Stimulated activated naive CD8-positive, alpha-beta T cell treated with anti-CD3 and anti-CD28 coated beads, Interleukin-15, amount 100 ng/mL, for 72 hours (primary cell): ENCODE results near the gene MAP3K15.

Experiments
- ATAC-seq: fragments of 150-1000 bp; cut with Tn5 transposase; 2 replicates; pipeline ENCODE4 v1.10.0; 2021; ENCODE audit warnings: mild to moderate bottlenecking, moderate library complexity
- DNase-seq, 2 donors: peaks; one replicate each; pipeline ENCODE4 v3.0.0; 2021 to 2022
- H3K27ac Mint-ChIP-seq, 2 donors: one replicate each; pipeline ENCODE4 v1.8.0; 2022; ENCODE audit warnings: mild to moderate bottlenecking in 2 of 2, mixed read lengths in 2 of 2, moderate library complexity in 2 of 2
- H3K27me3 Mint-ChIP-seq: one replicate; pipeline ENCODE4 v1.8.0; 2022; ENCODE audit warnings: mixed read lengths
- H3K4me1 Mint-ChIP-seq: one replicate; pipeline ENCODE4 v1.8.0; 2022; ENCODE audit warnings: mild to moderate bottlenecking, mixed read lengths
- H3K4me3 Mint-ChIP-seq, 2 donors: one replicate each; pipeline ENCODE4 v1.8.0; 2022; ENCODE audit warnings: mild to moderate bottlenecking in 2 of 2, mixed read lengths in 2 of 2, moderate library complexity in 1 of 2
- H3K9me3 Mint-ChIP-seq, 2 donors: one replicate each; pipeline ENCODE4 v1.8.0; 2022; ENCODE audit warnings: mixed read lengths in 2 of 2

MAP3K15 gene

DNA sequence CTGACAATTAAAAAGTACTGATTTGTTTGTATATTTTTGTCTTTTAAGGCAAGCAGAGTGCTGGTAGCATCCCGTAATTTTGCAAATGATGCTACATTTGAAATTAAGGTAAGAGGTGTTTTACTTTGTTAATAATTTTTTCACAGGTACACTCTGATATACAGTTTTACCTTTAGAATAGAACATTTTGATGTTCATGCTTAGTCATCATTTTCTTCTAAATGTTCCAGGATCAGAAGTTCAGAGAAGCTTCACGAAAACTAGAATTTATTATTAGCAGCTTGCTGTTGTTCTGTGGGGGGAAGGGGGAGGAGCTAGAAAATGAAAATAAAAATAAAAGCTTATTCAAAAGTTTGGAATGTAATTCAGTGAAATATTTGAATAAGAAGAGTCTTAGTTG, 166.0 kb downstream of the MAP3K15 start:
- H3K4me3 Mint-ChIP-seq, result no peak overlapping the region
- H3K4me1 Mint-ChIP-seq, result peaks cover 36% of the 10 kb centered on the region
- H3K9me3 Mint-ChIP-seq, result no peaks in the 10 kb centered on the region
- H3K27ac Mint-ChIP-seq, result no peak overlapping the region
- no peaks in the 10 kb centered on the region for H3K27me3 Mint-ChIP-seq
- ATAC-seq (no peak), DNase-seq (no peak)

DNA sequence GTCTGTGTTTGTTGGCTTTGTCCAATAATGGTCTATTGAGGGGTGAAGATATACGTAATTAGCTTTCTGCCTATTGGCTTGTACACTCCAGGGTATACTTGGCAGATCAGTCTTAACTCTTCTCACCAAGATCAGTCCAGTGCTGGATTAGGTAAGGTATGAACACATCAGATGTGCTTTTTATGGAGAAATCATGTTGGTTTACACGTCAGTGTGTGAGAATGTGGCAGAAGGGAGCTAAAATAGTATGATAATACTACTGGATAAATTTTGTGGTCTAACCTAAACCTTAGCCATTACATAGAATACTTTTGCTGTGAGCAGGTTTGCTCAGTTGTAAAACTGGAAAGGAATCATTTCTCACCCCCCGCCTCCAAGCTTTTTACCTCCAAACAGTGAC, 167.4 kb downstream of the MAP3K15 start:
- Mint-ChIP-seq H3K4me3 (no peak overlapping the region), H3K4me1 (peaks cover 41% of the 10 kb centered on the region), H3K27me3 (no peaks in the 10 kb centered on the region), H3K9me3 (no peaks in the 10 kb centered on the region), H3K27ac (no peak overlapping the region)
- no peak for DNase-seq
- no peak for ATAC-seq

DNA sequence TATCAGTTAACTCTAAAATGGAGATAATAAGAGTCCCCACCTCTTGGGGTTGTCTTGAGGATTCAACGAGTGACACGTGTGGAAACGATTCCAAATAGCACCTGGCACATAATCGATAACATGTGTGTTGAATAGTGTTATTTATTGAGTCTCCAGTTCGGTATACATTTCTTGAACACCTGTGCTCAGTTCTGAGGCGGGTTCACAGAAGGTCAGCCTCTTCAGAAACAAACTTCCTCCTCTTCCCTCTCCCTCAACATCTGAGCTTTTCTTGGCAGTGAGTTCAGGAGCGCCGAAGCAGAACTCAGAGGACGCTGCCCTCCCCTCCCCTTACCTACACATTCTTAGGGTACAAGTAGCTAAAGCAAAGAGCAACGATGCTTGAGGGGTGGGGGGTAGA, 170.6 kb downstream of the MAP3K15 start:
- Mint-ChIP-seq H3K27ac (peak overlapping the region in 1 of 2 donors; percentile 92), H3K9me3 (no peaks in the 10 kb centered on the region), H3K4me1 (peaks cover 35% of the 10 kb centered on the region), H3K4me3 (peak overlapping the region; percentile 83 to 90), H3K27me3 (no peaks in the 10 kb centered on the region)
- DNase-seq, result no peak
- no peak for ATAC-seq

DNA sequence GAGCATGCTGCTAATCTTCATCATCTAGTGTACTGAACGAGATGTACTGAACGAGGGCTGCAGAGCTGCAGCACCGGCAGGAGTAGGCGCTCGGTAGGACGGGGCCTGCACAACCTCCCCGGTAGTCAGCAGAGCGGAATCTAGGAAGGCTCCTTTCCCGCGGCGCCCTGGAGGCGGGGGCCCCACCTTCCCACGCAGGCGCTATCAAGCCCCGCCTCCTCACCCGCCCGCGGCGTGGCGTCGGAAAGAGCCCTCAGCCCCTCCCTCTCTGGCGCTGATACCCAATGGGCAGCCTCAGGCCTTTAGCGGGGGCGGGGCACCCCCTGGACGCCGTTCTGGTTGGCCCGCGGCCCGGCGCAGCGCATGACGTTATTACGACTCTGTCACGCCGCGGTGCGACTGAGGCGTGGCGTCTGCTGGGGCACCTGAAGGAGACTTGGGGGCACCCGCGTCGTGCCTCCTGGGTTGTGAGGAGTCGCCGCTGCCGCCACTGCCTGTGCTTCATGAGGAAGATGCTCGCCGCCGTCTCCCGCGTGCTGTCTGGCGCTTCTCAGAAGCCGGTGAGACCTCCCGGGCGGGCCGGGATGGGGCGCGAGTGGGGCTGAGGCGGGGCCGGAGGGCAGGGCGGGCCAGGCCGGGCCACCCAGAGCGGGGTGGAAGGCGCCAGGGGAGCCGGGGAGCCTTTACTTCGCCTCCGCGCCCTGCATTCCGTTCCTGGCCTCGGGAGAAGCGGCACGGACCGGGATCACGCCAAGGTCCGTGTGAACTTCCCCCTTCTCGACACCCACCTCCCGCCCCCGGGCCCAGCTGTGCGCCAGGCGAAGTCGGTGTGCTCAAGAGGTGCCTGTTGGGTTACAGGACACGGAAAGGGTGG, 171.5 kb downstream of the MAP3K15 start, which contains the start of gene PDHA1:
TSS of gene PDHA1 (plus strand) at position 393 of the 874 bp plus-strand sequence. CDS start at position 504, 111 bp downstream.
- ATAC-seq, result peak; percentile 98
- H3K9me3 Mint-ChIP-seq, result no peaks in the 10 kb centered on the region
- peak within 1 kb of the TSS; percentile 83 to 90 for H3K4me3 Mint-ChIP-seq
- H3K27me3 Mint-ChIP-seq, result no peaks in the 10 kb centered on the region
- DNase-seq, result peak; percentile 88 to 94
- H3K27ac Mint-ChIP-seq, result peak within 1 kb of the TSS; percentile 86 to 96
- H3K4me1 Mint-ChIP-seq, result peaks cover 31% of the 10 kb centered on the region

DNA sequence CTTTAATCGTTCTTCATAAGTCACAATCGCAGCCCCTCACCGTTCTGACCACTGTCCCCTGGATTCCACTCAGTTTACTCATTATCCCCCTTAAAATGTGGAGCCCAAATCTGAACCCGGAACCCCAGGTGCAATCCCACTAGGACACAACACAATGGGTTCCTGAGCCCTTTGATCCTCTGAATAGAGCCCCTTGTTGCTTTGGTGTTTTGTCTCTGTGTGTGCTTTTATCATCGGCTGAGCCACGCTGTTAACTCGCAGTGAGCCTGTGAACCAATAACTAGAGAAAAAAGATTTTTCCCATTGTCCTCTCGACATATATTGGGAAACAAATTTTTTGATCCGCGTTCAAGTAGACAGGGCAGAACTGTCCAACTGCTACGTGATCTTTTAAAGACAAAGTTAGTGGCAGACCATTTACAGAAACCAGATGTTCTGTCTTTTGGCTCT, 172.2 kb downstream of the MAP3K15 start:
- H3K4me3 Mint-ChIP-seq, result peak overlapping the region; percentile 83 to 90
- no peaks in the 10 kb centered on the region for H3K9me3 Mint-ChIP-seq
- no peaks in the 10 kb centered on the region for H3K27me3 Mint-ChIP-seq
- ATAC-seq, result no peak
- H3K4me1 Mint-ChIP-seq, result peaks cover 26% of the 10 kb centered on the region
- H3K27ac Mint-ChIP-seq, result peak overlapping the region in 1 of 2 donors; percentile 65
- DNase-seq, result no peak

DNA sequence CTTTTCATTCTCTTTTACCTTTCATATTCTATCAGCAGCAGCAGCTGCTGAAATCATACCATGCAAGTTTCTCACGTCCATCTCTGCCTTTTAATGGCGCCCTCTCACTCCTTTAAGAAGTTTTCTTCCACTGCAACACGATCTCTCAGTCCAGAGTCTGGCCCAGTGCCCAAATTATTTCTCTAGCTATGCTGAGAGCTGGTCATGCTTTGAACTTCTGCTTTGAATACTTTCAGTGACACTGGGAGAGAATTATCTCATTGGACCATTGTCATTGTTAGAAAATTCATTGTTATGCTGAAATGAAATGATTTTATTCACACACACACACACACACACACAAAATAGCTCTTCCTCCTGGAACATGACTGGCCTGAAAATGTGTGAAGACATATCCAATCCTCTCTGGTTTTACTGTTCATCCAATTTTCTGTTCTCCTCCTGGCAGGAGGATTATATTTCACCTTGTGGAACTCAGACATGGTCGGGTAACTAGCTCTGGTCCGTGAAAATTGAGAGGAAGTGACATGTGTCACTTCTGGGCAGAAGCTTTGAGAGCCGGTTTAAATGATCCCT, 172.9 kb downstream of the MAP3K15 start:
- H3K4me1 Mint-ChIP-seq, result peaks cover 19% of the 10 kb centered on the region
- no peak overlapping the region for H3K27ac Mint-ChIP-seq
- H3K4me3 Mint-ChIP-seq, result peak overlapping the region in 1 of 2 donors; percentile 83
- ATAC-seq (no peak), DNase-seq (no peak)
- H3K9me3 Mint-ChIP-seq, result no peaks in the 10 kb centered on the region
- no peaks in the 10 kb centered on the region for H3K27me3 Mint-ChIP-seq

DNA sequence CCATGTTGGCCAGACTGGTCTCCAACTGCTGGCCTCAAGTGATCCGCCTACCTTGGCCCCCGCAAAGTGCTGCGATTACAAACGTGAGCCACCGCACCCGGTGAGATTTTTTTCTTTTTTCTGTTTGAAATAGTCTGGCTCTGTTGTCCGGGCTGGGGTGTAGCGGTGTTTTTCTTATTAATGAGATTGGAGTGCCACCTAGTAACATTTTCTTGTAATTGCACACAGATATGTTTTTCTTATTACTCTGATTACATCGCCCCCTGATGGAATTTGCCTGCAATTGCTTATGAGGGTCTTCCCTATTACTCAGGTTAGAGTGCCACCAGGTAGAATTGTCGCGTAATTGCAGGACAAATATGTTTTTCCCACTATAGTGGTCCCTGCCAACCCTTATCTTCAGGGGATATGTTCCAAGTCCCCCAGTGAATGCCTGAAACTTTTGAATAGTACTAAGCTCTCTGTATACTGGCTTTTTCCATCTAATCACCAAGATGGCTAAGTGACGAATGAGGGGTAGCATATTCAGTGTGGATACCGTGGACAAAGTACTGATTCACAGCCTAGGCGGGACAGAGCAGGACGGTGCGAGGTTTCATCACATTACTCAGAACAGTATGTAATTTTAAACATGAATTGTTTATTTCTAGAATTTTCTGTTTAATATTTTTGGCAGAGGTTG, 180.2 kb downstream of the MAP3K15 start:
- Mint-ChIP-seq H3K27me3 (no peaks in the 10 kb centered on the region), H3K4me3 (no peak overlapping the region), H3K9me3 (no peaks in the 10 kb centered on the region), H3K27ac (no peak overlapping the region), H3K4me1 (no peaks in the 10 kb centered on the region)
- DNase-seq (peak; percentile 17 to 23), ATAC-seq (peak; percentile 68)

DNA sequence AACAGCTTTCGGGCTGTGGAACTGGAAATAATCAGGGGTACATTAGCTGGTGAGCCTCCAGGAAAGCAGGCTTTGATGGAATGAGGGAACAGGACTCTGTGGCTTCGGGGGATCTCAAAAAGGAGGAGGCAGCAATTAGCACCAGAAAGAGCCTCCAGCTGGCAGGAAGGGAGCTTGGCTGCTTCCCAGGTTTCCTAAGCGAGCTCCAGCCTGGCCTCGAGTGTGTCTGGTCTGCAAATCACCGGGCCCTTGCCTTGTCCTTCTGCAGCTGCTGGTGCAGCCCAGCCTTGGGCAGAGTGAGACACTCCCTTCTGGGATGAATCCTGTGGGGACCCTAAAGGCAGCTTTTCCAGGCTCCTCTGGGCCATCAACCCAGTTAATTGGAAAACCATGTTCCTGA, 182.3 kb downstream of the MAP3K15 start:
- ATAC-seq (no peak), DNase-seq (no peak)
- H3K9me3 Mint-ChIP-seq, result no peaks in the 10 kb centered on the region
- no peaks in the 10 kb centered on the region for H3K4me1 Mint-ChIP-seq
- no peak overlapping the region for H3K27ac Mint-ChIP-seq
- H3K4me3 Mint-ChIP-seq, result no peak overlapping the region
- H3K27me3 Mint-ChIP-seq, result no peaks in the 10 kb centered on the region

DNA sequence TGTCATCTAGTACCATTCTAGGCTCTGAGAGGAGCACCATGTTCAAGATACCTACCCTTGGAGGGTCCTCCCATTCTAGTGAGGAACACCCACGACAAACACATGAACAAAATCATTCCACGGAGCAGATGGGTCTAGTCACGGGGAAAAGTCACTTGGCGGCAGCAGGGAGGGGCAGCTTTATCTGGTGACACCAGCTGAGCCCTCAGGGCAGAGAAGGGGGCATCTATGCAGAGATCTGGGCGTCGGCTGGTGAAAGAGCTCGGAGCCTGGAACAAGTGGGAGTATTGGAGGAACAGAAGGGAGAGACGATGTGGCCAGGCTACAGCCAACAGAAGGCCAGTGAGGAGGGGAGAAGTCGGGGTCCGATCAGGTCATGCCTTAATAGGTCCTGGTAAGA, 183.5 kb downstream of the MAP3K15 start:
- no peaks in the 10 kb centered on the region for H3K27me3 Mint-ChIP-seq
- no peak overlapping the region for H3K4me3 Mint-ChIP-seq
- no peaks in the 10 kb centered on the region for H3K4me1 Mint-ChIP-seq
- ATAC-seq (no peak), DNase-seq (no peak)
- H3K9me3 Mint-ChIP-seq, result no peaks in the 10 kb centered on the region
- H3K27ac Mint-ChIP-seq, result no peak overlapping the region

DNA sequence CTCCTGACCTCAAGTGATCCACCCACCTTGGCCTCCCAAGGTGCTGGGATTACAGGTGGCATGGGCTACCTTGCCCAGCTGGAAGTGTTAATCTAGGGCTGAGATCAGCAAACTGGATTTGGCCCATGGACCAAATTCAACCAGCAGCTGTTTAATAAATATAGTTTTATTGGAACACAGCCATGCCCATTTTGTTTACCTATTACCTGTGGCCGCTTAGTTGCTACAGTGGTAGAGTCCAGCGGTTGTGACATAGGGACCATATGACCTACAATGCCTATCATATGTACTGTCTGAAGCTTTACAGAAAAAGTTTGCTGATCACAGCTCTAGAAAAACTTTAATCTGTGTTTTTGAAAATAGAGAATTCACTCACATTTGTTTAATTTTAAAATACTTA, 188.7 kb downstream of the MAP3K15 start:
- DNase-seq, result no peak
- Mint-ChIP-seq H3K4me1 (no peaks in the 10 kb centered on the region), H3K27me3 (no peaks in the 10 kb centered on the region), H3K9me3 (no peaks in the 10 kb centered on the region), H3K27ac (no peak overlapping the region), H3K4me3 (no peak overlapping the region)
- ATAC-seq, result no peak
